HG03025 (cell line): Measurements from ENCODE around the gene CDKN1C.

Experiments
- ATAC-seq: cut with Tn5 transposase; IDR thresholded peaks from one replicate; pipeline ENCODE4 v1.9.1; 2021; ENCODE audit warnings: mild to moderate bottlenecking, moderate library complexity; ENCODE audit not compliant: unreplicated experiment, low FRiP score

CDKN1C gene

DNA sequence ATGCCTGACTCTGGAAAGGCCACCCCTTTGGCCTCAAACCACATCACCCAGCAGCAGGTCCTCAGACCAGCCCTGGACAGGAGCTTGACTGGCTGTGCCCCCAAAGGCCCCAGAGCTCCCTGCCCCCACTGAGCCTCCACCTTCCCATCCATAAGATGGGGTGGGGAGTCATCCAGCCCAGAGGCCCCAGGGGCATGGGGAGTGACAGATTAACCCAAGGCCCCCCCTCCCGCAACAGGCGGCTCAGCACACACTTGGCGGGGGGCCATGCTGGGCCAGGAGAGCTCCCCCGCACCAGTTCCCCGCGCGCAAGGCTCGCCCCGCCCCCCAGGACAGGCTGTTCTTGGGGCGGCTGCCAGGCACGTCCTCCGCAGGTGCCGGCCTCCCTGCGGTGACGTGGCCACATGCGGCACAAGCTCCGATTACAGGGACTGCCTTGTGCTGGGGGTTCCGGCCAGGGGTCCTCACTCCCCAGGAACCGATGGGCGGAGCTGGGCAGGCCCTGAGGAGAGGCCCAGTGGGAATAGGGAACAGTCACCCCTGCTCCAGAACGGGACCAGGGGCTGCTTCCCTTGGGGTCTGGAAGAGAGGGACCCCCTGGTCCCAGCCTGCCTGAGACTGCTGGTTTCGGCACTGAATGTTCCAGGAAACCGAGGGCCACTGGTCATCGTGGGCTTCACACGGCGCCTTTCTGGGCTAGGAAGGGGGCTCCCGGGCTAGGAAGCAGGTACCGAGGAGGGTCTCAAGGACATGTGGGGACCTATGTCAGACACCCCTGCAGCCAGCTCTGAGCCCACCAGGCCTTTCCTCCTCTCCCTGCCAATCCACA lies 5.1 kb upstream of the CDKN1C start:
- ATAC-seq: no peak

GRCh38 chr11:2889362-2890273 lies 4.0 kb upstream of the CDKN1C start:
- no peak for ATAC-seq

- no peak for ATAC-seq
Measured at GRCh38 chr11:2888266-2888968, 2.8 kb upstream of the CDKN1C start.

DNA sequence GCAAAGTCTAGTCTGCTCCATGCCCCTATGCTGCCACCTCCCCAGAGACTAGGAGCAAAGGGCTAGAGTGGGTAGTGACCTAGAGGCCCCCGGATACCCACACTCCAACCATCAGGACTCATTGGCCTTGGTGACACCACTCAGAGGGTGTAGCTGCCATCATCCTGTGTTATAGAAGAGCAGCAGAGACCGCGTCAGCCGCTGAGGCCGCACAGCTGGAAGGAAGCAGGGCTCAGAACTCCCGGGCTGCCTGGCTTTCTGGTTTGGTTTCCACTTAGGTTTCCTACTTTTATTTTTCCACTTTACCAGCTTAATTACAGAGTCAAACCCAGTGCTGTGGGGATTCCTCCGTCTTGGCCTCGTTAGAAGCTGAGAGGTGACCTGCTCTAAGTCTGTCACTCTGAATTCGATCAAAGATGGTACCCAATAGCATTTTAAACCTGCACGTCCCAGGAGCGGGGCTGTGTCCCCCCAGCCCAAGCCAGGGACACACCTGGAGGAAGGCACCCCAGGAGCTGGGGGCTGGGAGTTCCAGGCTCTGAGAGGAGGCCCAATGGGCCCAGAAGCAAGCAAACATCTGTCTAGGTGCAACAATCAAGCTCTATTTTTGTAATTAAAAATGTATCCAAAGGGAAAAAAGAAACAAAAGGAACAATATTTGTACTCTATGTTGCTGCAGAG lies 2.1 kb upstream of the CDKN1C start:
- ATAC-seq: no peak

DNA sequence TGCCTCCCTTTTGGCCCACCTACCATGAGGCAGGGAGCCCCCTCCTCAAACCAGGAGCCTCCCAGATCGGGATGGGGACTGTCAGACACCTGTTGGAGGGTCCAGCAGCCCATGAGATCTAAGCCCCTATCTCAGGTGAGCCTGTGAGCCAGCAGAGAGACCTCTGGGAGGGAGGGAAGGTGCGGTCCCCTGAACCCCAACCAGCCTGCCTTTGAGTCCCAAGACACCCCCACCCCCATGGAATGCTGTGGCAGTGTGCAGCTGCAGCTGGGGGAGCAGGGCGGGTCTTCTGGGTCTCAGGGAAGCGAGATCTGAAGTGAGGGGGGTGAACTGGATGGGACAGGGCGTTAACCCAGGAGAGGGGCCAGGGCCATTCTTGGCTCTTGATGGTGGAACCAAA lies 1.4 kb upstream of the CDKN1C start:
- no peak for ATAC-seq

DNA sequence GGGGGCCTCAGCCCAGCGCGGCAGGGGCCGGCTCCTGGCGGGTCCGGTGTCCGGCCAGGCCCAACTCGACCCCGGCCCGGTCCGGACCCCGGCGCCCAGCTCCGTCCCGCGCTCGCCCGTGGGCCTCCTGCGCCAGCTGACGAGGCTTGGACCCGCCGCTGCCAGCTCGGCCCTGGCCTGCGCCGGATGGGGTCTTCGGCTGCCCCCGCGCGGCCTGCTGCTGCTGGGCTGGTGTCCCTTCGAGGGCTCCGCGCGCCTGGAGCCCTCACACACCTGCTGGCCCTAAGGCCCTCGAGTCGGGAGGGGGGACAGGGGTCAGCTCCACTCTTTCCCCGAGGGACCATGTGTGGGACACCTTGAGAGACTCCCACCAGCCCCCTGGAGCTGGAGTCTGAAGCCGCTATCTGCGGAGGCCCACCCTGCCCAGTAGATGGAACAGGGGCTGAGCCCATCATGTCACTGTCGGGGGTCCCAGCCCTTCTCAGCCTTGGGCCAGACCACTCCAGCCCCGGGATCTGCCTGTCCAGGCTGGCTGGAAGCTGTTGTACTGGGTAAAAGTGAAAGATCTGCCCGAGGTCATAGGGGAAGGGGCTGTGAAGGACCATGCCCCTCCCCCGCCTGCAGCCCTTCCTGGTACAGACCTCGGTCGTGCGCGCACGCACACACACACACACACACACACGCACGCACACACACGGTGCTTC lies 768 bp upstream of the CDKN1C start:
- no peak for ATAC-seq

DNA sequence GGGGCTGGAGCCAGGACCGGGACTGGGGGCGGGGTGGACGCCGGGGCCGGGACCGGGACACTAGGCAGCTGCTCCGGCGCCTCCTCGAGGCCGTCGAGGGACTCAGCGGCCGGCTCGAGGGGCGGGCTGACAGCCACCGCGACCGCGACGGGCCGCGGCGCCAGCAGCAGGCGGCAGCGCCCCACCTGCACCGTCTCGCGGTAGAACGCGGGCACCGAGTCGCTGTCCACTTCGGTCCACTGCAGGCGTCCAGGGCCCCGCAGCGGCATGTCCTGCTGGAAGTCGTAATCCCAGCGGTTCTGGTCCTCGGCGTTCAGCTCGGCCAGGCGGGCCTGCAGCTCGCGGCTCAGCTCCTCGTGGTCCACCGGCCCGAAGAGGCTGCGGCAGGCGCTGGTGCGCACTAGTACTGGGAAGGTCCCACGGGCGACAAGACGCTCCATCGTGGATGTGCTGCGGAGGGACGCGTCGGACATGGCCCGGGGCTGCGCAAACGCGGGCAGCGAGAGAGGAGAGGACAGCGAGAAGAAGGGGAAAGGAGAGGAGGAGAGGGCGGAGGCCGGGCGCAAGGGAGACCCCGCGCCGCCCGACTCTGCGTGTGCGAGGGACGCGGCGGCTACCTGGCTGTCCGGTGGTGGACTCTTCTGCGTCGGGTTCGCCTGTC lies 428 bp downstream of the CDKN1C start:
- no peak for ATAC-seq

DNA sequence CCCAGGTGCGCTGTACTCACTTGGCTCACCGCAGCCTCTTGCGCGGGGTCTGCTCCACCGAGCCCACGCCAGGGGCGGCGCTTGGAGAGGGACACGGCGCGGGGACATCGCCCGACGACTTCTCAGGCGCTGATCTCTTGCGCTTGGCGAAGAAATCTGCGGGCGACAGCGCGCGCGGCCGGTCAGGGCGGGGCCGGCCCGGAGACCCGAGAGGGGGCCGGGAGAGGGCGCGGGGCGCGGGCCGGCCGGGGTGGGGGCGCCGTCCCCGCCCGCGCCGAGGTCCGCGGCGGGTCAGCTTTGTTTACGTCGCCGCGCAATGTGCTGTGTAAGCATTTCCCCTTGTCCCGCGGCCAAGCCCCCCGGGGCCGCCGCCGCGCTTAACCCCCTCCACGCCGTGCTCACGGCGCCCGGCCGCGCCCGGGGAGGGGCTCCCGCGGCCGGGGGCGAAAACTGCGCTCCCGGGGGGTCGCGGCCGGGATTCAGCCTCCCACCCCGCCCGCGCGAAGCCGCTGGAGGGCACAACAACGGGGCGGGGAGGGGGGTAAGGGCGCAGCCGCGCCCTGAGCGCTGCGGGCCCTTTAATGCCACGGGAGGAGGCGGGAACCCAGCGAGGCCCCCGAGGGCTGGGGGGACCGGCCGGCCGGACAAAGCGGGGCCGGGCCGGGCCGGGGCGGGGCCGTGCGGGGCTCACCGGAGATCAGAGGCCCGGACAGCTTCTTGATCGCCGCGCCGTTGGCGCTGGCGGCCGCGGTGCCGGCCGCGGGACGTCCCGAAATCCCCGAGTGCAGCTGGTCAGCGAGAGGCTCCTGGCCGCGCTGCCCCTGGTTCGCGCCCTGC lies 1.4 kb downstream of the CDKN1C start:
- no peak for ATAC-seq

- no peak for ATAC-seq
Measured at GRCh38 chr11:2883640-2883978, 2.0 kb downstream of the CDKN1C start.

DNA sequence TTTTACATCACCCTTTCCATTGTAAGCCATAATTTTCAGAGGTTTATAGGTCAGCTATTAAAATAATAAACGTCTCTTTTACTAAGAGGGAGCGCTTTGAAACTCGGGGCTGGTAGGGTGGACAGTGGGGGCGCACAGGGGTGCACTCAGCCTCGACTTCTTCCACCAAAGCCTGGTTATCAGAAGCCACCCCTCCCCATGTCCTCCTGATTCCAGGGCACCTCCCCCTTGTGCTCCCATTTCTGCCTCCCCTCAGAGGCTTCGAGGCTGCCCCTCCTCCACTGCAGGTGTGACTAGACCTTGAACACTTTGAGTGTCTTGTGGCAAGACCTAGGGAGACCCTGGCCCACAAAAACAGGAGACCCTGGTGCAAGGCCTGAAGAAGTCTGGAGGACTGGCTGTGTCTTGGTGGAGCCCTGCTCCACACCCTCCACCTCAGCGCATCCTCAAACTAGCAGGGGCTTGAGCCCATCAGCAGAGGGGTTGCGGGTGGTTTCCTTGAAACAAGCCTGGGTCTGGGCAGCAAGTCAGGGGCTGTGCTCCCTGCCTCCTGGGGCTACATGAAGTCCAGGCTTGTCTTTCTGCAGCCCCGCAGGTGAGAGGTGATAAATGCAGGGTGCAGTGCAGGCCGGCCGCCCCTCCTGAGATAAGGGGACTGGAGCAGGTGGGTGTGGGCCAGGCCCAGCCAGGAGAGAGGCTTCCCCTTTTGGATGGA lies 3.0 kb downstream of the CDKN1C start:
- ATAC-seq: no peak

- no peak for ATAC-seq
Measured at GRCh38 chr11:2881981-2882375, 3.6 kb downstream of the CDKN1C start.

DNA sequence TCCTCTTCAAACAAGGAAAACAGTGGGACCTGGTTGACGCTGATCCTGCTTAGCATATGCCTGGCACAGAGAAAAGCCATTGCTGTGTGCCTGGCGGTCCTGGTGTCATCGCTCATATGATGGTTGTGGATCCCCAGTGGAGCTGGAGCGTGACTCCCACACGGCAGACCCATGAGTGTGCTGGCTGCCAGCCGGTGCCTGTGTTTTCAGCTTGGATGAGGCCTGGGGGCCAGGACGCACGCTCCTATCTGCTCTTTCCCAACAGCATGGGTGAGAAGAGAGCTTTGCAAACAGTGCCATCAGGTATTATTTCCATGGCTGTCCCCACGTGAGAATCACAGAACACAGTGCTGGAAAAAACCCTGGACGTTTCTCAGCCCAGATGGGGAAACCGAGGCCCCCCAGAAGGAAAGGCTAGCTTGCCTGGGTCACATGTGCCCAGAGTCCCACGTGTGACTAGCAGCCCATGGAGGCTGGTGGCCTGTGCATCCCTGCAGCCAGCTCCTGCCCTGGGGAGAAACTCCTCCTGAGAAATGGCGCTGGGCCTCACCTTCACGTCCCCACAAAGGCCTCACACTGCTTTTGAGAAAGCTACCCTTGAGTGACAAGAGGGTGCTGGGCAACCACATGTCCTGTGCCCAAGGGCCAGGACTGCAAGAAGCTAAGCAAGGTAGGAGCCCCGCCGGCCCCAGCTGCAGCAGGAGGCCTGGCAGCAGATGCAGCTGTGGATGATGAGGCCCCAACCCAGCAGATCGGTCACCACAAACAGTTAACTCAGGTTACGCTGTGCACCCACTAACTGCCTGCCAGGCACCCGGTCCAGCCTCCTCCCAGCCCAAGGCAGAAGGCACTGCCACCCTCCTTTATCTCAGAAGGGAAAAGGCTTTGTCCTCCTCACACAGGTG lies 4.2 kb downstream of the CDKN1C start:
- ATAC-seq: no peak

DNA sequence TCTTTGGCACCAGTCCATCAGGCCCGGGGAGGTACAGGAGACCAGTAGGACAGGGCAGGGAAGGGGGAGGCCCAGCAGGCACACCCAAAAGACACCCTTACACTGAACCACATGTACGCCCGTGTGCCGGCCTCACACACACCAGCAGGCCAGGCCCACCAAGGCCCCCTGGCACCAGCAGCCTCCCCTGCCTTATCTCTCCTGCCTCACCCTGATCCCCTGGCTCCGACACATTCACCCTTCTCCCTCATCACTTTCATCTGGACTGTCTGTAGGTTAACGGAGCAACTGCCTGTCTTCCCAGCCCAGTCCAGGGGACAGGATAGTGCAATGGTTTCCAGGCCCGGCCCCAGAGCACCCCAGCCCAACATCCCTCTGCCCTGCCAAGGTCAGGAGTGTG lies 4.9 kb downstream of the CDKN1C start:
- ATAC-seq: no peak

- no peak for ATAC-seq
Measured at GRCh38 chr11:2878782-2879181, 6.8 kb downstream of the CDKN1C start.

DNA sequence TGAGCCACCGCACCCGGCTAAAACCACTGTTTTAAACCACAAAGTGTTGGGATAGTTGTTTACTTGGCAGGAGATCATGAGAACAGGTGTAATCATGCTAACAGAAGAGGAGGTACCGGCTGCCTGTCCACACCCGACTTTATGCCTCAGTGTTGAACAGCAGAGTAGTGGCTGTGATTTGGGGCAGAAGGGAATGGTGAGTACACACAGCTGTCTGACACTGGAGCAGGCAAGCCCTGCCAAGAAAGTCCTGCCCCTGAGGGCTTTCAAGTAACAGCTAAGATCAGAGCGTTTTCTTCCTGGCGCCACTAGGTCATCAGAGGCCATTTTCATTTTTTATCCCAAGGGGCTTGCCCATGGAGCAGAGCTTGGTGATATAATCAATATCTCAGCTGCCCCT lies 8.1 kb downstream of the CDKN1C start:
- ATAC-seq: no peak

- ATAC-seq: no peak
Measured at GRCh38 chr11:2874963-2875362, 10.6 kb downstream of the CDKN1C start.
